ENCODE measurements around the gene MYO9B. TPM values are rescaled to one million over a fixed set of nuclear protein-coding genes. Genes with fewer than 3 reads are reported as not detected.

MYO9B gene
- total RNA-seq, 1 experiment from 2014 or later: 103 TPM

- no peak for TF ChIP-seq EZH2 (IDR thresholded peaks at IDR 0.05; ENCODE audit: low read depth)
- TF ChIP-seq, protein P1, sequence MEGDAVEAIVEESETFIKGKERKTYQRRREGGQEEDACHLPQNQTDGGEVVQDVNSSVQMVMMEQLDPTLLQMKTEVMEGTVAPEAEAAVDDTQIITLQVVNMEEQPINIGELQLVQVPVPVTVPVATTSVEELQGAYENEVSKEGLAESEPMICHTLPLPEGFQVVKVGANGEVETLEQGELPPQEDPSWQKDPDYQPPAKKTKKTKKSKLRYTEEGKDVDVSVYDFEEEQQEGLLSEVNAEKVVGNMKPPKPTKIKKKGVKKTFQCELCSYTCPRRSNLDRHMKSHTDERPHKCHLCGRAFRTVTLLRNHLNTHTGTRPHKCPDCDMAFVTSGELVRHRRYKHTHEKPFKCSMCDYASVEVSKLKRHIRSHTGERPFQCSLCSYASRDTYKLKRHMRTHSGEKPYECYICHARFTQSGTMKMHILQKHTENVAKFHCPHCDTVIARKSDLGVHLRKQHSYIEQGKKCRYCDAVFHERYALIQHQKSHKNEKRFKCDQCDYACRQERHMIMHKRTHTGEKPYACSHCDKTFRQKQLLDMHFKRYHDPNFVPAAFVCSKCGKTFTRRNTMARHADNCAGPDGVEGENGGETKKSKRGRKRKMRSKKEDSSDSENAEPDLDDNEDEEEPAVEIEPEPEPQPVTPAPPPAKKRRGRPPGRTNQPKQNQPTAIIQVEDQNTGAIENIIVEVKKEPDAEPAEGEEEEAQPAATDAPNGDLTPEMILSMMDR (conservative IDR thresholded peaks at IDR 0.05): no peak
- Histone ChIP-seq H3K9me2 (ENCODE audit: insufficient read depth) (no peaks in the 10 kb centered on the region), H3K9me3 (ENCODE audit: insufficient read depth, low read depth) (peaks cover 9% of the 10 kb centered on the region; the same call in 1 of the 2 replicates), H3K27me3 (ENCODE audit: insufficient read depth, low read depth) (no peaks in the 10 kb centered on the region), H3K27ac (no peak overlapping the region), H3K4me1 (replicated peaks; ENCODE audit: insufficient read depth) (peaks cover 18% of the 10 kb centered on the region), H3F3A (ENCODE audit: insufficient read depth, low read depth) (peaks cover 29% of the 10 kb centered on the region), H2AFZ (no peak overlapping the region), H3K36me3 (ENCODE audit: low read depth) (peaks cover 20% of the 10 kb centered on the region), H3K4me3 (no peak overlapping the region), H4K20me1 (ENCODE audit: insufficient read depth) (no peaks in the 10 kb centered on the region), H3K4me2 (no peak overlapping the region), H3K79me2 (ENCODE audit: low read depth) (peaks cover 82% of the 10 kb centered on the region)
- ChIA-PET POLR2A (ENCODE audit: unreplicated experiment) (no interaction called here), CTCF (interaction anchor here (0.7 kb wide), 2 partner anchors 16 to 496 kb away, joined by 6 to 7 read pairs; no protein-coding TSS in a partner anchor)
- DNase-seq: peak in 1 of 2 experiments; percentile 21
- BruUV-seq (replicated peaks): no TSS peak
- intact Hi-C loops (cut with micrococcal nuclease; ENCODE audit: unreplicated experiment): no loop called here
Measured at GRCh38 chr19:17101686-17102628, 26.4 kb downstream of the MYO9B start.

- Histone ChIP-seq H3K4me3 (no peak overlapping the region), H3K79me2 (ENCODE audit: low read depth) (peaks cover 77% of the 10 kb centered on the region)
Measured at GRCh38 chr19:17103177-17103576, 27.6 kb downstream of the MYO9B start.

GRCh38 chr19:17104679-17105078 lies 29.1 kb downstream of the MYO9B start:
- H3K4me1 ChIP-seq (replicated peaks; ENCODE audit: insufficient read depth): peaks cover 24% of the 10 kb centered on the region
- intact Hi-C loops (cut with micrococcal nuclease; ENCODE audit: unreplicated experiment): no loop called here
- peaks cover 37% of the 10 kb centered on the region for H3F3A ChIP-seq (ENCODE audit: insufficient read depth, low read depth)
- peaks cover 71% of the 10 kb centered on the region for H3K79me2 ChIP-seq (ENCODE audit: low read depth)
- POLR2A ChIA-PET (ENCODE audit: unreplicated experiment): no interaction called here
- H3K4me3 ChIP-seq: no peak overlapping the region
- no peak for TF ChIP-seq EZH2 (IDR thresholded peaks at IDR 0.05; ENCODE audit: low read depth)
- TF ChIP-seq, protein P1 (conservative IDR thresholded peaks at IDR 0.05): no peak
- no TSS peak for BruUV-seq (replicated peaks)
- no peaks in the 10 kb centered on the region for H3K27me3 ChIP-seq (ENCODE audit: insufficient read depth, low read depth)
- no peaks in the 10 kb centered on the region for H3K9me2 ChIP-seq (ENCODE audit: insufficient read depth)
- CTCF ChIA-PET: no interaction called here
- no peak overlapping the region for H2AFZ ChIP-seq
- H4K20me1 ChIP-seq (ENCODE audit: insufficient read depth): peaks cover 3% of the 10 kb centered on the region; the same call in 1 of the 2 replicates
- H3K36me3 ChIP-seq (ENCODE audit: low read depth): peaks cover 20% of the 10 kb centered on the region
- H3K9me3 ChIP-seq (ENCODE audit: insufficient read depth, low read depth): peaks cover 9% of the 10 kb centered on the region; the same call in 1 of the 2 replicates
- no peak overlapping the region for H3K27ac ChIP-seq
- no peak for DNase-seq
- no peak overlapping the region for H3K4me2 ChIP-seq

More at GRCh38 chr19:17103177-17103576, 27.6 kb downstream of the MYO9B start:
- intact Hi-C loops (cut with micrococcal nuclease; ENCODE audit: unreplicated experiment): no loop called here
- Histone ChIP-seq H3K4me1 (replicated peaks; ENCODE audit: insufficient read depth) (peaks cover 15% of the 10 kb centered on the region), H3K9me3 (ENCODE audit: insufficient read depth, low read depth) (peaks cover 9% of the 10 kb centered on the region; the same call in 1 of the 2 replicates), H4K20me1 (ENCODE audit: insufficient read depth) (no peaks in the 10 kb centered on the region), H2AFZ (no peak overlapping the region), H3K27ac (no peak overlapping the region; the same call in 1 of the 2 replicates), H3K4me2 (no peak overlapping the region), H3K36me3 (ENCODE audit: low read depth) (peaks cover 20% of the 10 kb centered on the region), H3F3A (ENCODE audit: insufficient read depth, low read depth) (peaks cover 26% of the 10 kb centered on the region), H3K9me2 (ENCODE audit: insufficient read depth) (no peaks in the 10 kb centered on the region), H3K27me3 (ENCODE audit: insufficient read depth, low read depth) (no peaks in the 10 kb centered on the region)
- no TSS peak for BruUV-seq (replicated peaks)
- CTCF ChIA-PET: interaction anchor here (0.7 kb wide), 1 partner anchor 51 kb away, joined by 6 read pairs; no protein-coding TSS in a partner anchor
- DNase-seq: peak; percentile 11 to 34
- POLR2A ChIA-PET (ENCODE audit: unreplicated experiment): no interaction called here
- TF ChIP-seq, protein P1 (conservative IDR thresholded peaks at IDR 0.05): peak; percentile 77
- TF ChIP-seq EZH2 (IDR thresholded peaks at IDR 0.05; ENCODE audit: low read depth): no peak

Data from PC-9 (cell line).